Upper lobe of left lung (tissue), 4 donors: ENCODE results near the gene TNKS2.

Experiments
- EP300 ChIP-seq, 4 donors: sonication (generic); formaldehyde crosslinking; IDR thresholded peaks; one replicate each; pipeline ENCODE4 v1.5.1; 2017; ENCODE audit warnings: antibody characterized with exemption in 4 of 4, control low read depth in 2 of 4
- POLR2A ChIP-seq, 4 donors: fragments of 450-650 bp; IDR thresholded peaks; one replicate each; pipeline ENCODE4 v1.5.1; 2016 to 2017; ENCODE audit warnings: antibody characterized with exemption in 4 of 4, mild to moderate bottlenecking in 2 of 4
- TF ChIP-seq, protein P1 (sequence below), 6 experiments: fragments of 450-650 bp in 4 of 6; fragments of 200-600 bp in 2 of 6; sonication (generic) in 2 of 6; IDR thresholded peaks; one replicate each; pipeline ENCODE4 v1.5.1; 2016 to 2019; ENCODE audit warnings: antibody characterized with exemption in 6 of 6

DNA sequence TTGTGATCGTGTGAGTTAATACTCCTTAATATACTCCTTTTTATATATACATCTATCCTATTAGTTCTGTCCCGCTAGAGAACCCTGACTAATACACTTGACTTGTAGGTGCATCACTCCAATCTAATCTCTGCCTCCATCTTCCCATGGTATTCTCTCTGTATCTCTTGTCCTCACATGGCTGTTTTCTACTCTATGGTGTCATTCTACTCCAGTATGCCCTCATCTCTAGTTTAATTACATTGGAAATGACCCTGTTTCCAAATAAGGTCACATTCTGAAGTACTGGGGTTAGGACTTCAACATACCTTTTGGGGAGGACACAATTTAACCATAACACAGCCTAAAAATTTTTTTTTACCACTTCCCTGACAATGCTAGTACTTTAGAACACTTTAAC lies 25.8 kb upstream of the TNKS2 start:
- TF ChIP-seq, protein P1, sequence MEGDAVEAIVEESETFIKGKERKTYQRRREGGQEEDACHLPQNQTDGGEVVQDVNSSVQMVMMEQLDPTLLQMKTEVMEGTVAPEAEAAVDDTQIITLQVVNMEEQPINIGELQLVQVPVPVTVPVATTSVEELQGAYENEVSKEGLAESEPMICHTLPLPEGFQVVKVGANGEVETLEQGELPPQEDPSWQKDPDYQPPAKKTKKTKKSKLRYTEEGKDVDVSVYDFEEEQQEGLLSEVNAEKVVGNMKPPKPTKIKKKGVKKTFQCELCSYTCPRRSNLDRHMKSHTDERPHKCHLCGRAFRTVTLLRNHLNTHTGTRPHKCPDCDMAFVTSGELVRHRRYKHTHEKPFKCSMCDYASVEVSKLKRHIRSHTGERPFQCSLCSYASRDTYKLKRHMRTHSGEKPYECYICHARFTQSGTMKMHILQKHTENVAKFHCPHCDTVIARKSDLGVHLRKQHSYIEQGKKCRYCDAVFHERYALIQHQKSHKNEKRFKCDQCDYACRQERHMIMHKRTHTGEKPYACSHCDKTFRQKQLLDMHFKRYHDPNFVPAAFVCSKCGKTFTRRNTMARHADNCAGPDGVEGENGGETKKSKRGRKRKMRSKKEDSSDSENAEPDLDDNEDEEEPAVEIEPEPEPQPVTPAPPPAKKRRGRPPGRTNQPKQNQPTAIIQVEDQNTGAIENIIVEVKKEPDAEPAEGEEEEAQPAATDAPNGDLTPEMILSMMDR (IDR thresholded peaks at IDR 0.05) = no peak
- TF ChIP-seq POLR2A (IDR thresholded peaks at IDR 0.05) (no peak), EP300 (IDR thresholded peaks at IDR 0.05) (no peak)
